ENCODE results near the gene STRN. TPM values are rescaled to one million over a fixed set of nuclear protein-coding genes. Genes with fewer than 3 reads are reported as not detected.

Gene STRN
- total RNA-seq, 5 donors from 2014 or later (not counting 1 experiment from before 2014, with no cell fraction given): 27.8 to 31.5 (median 28.6) TPM

DNA sequence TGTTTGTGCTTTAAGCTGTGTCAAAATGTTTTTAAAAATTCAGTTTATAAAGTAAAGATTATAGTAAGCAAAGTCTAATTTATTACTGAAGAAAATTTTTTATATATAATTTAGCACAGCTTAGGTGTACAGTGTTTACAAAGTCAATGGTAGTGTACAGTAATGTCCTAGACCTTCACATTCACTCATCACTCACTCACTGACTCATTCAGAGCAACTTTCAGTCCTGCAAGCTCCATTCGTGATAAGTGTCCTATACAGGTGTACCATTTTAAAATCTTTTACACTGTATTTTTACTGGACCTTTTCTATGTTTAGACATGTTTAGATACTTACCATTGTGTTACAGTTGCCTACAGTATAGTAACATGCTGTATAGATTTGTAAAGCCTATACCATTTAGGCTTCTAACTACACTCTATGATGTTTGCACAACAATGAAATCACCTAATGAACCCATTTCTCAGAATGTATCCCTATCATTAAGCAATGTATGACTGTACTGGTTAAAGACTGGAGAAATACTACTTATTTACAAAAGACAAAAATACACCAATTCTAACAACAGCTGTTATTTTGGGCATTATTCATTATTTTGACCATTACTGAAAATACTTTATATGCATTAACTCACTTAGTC is 95.1 kb downstream of the STRN start:
- H3K27me3 ChIP-seq (replicated peaks in 1 of 2; ENCODE audit: control insufficient read depth in 2 of 2, extremely low read depth in 1 of 2, insufficient read depth in 2 of 2, low read length in 1 of 2): no peaks in the 10 kb centered on the region
- Mint-ChIP-seq H3K36me3 (peaks cover 67% of the 10 kb centered on the region), H3K4me3 (no peak overlapping the region), H3K4me1 (no peaks in the 10 kb centered on the region), H3K9me3 (peaks cover 0 to 4% (median 0%) of the 10 kb centered on the region in 3 donors), H3K27me3 (no peaks in the 10 kb centered on the region), H3K27ac (no peak overlapping the region)
- no peak overlapping the region for H3K27ac ChIP-seq (ENCODE audit: low read length)
- DNase-seq: no peak
- ChIA-PET POLR2A (no interaction called here), CTCF (interaction anchor here in 1 of 2 donors (0.8 kb wide), 1 partner anchor 10 kb away, joined by 3 read pairs; no protein-coding TSS in a partner anchor)
- no peaks in the 10 kb centered on the region for H3K9me3 ChIP-seq
- ATAC-seq (replicated peaks in 1 of 4): no peak
- H3K4me3 ChIP-seq (ENCODE audit: control insufficient read depth in 1 of 2, extremely low read depth in 1 of 2, low read length in 1 of 2): no peak overlapping the region
- peaks cover 15 to 39% of the 10 kb centered on the region in 2 donors for H3K36me3 ChIP-seq (ENCODE audit: control insufficient read depth in 2 of 2, extremely low read depth in 1 of 2, insufficient read depth in 1 of 2, low read length in 1 of 2)
- no peaks in the 10 kb centered on the region for H3K4me1 ChIP-seq (ENCODE audit: control insufficient read depth in 1 of 2, extremely low read depth in 1 of 2, insufficient read depth in 2 of 2, low read length in 2 of 2)
- WGBS (ENCODE audit: insufficient coverage): no CpG with 5 or more reads among the region's 1 CpG

DNA sequence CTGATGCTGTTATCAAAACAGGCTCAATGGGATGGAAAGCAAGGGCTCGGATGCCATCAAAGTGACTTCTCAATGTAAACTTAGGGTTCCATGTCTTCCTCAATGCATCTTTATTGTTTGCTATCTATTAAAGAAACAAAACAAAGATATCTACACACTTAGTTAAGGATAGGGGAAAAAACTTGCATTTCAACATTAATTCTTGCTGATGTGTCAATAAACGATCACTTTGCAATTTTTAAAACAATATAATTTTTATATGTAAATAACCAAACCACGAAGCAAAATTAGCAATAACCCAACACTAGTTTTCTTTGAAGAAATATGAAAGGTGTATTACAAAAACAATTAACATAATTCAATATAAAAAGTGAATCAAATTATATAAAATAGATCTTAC is 96.7 kb downstream of the STRN start:
- DNase-seq: no peak
- H3K36me3 Mint-ChIP-seq: peaks cover 65% of the 10 kb centered on the region
- Histone ChIP-seq H3K4me3 (ENCODE audit: control insufficient read depth in 1 of 2, extremely low read depth in 1 of 2, low read length in 1 of 2) (no peak overlapping the region), H3K36me3 (ENCODE audit: control insufficient read depth in 2 of 2, extremely low read depth in 1 of 2, insufficient read depth in 1 of 2, low read length in 1 of 2) (peaks cover 7 to 38% of the 10 kb centered on the region in 2 donors), H3K27ac (ENCODE audit: low read length) (no peak overlapping the region), H3K27me3 (replicated peaks in 1 of 2; ENCODE audit: control insufficient read depth in 2 of 2, extremely low read depth in 1 of 2, insufficient read depth in 2 of 2, low read length in 1 of 2) (no peaks in the 10 kb centered on the region), H3K9me3 (no peaks in the 10 kb centered on the region), H3K4me1 (ENCODE audit: control insufficient read depth in 1 of 2, extremely low read depth in 1 of 2, insufficient read depth in 2 of 2, low read length in 2 of 2) (no peaks in the 10 kb centered on the region)
- H3K4me3 Mint-ChIP-seq: no peak overlapping the region
- H3K4me1 Mint-ChIP-seq: no peaks in the 10 kb centered on the region
- ATAC-seq (replicated peaks in 1 of 4): no peak
- H3K9me3 Mint-ChIP-seq: peaks cover 0 to 4% (median 0%) of the 10 kb centered on the region in 3 donors
- H3K27me3 Mint-ChIP-seq: no peaks in the 10 kb centered on the region
- H3K27ac Mint-ChIP-seq: no peak overlapping the region
- CTCF ChIA-PET: no interaction called here
- WGBS (ENCODE audit: insufficient coverage): no CpG with 5 or more reads among the region's 3 CpGs
- POLR2A ChIA-PET: no interaction called here

DNA sequence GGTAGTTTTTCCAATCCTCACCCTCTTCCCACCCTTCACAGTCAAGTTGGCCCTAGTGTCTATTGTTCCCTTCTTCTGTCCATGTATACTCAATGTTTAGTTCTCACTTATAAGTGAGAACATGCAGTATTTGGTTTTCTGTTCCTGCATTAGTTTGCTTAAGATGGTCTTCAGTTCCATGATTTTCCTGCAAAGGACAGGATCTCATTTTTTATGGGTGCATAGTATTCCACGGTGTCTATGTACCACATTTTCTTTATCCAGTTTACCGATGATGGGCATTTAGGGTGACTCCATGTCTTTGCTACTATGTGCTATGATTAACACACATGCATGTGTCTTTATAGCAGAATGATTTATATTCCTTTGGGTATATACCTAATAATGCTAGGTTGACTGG is 104.4 kb downstream of the STRN start:
- Mint-ChIP-seq H3K4me1 (peaks cover 0 to 11% (median 0%) of the 10 kb centered on the region in 3 donors), H3K27ac (no peak overlapping the region), H3K4me3 (no peak overlapping the region), H3K27me3 (no peaks in the 10 kb centered on the region), H3K9me3 (peaks cover 0 to 4% (median 0%) of the 10 kb centered on the region in 3 donors), H3K36me3 (peaks cover 75% of the 10 kb centered on the region)
- POLR2A ChIA-PET: no interaction called here
- no peaks in the 10 kb centered on the region for H3K27me3 ChIP-seq (replicated peaks in 1 of 2; ENCODE audit: control insufficient read depth in 2 of 2, extremely low read depth in 1 of 2, insufficient read depth in 2 of 2, low read length in 1 of 2)
- CTCF ChIA-PET: no interaction called here
- ATAC-seq (replicated peaks in 1 of 4) (no peak), DNase-seq (no peak)
- H3K4me3 ChIP-seq (ENCODE audit: control insufficient read depth in 1 of 2, extremely low read depth in 1 of 2, low read length in 1 of 2): no peak overlapping the region
- H3K4me1 ChIP-seq (ENCODE audit: control insufficient read depth in 1 of 2, extremely low read depth in 1 of 2, insufficient read depth in 2 of 2, low read length in 2 of 2): no peaks in the 10 kb centered on the region
- H3K36me3 ChIP-seq (ENCODE audit: control insufficient read depth in 2 of 2, extremely low read depth in 1 of 2, insufficient read depth in 1 of 2, low read length in 1 of 2): peaks cover 4 to 32% of the 10 kb centered on the region in 2 donors
- no peak overlapping the region for H3K27ac ChIP-seq (ENCODE audit: low read length)
- WGBS (ENCODE audit: insufficient coverage): no CpG with 5 or more reads among the region's 2 CpGs
- no peaks in the 10 kb centered on the region for H3K9me3 ChIP-seq

DNA sequence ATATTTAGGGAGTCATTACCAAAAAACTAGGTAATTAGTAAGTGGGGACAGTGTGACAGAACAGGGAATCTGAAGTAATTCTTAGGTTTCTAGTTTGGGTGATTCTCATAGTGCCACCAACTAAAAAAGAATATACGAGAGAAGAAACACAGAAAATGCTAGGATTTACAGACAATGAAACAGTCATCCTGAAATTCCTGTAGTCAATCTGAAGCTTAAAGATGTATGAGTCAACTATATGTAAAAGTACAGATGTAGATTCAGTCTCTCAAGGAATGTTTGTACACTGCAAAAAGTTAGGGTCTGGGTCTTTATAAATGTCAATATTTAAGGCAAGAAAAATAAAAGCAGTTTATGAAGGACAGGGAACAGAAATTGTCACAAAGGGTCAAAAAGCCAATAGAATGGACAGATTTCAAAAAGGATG is 107.0 kb downstream of the STRN start:
- no peaks in the 10 kb centered on the region for H3K9me3 ChIP-seq
- H3K27ac ChIP-seq (ENCODE audit: low read length): no peak overlapping the region
- H3K36me3 Mint-ChIP-seq: peaks cover 71% of the 10 kb centered on the region
- CTCF ChIA-PET: no interaction called here
- H3K4me1 Mint-ChIP-seq: peaks cover 0 to 11% (median 0%) of the 10 kb centered on the region in 3 donors
- H3K36me3 ChIP-seq (ENCODE audit: control insufficient read depth in 2 of 2, extremely low read depth in 1 of 2, insufficient read depth in 1 of 2, low read length in 1 of 2): peaks cover 0 to 29% of the 10 kb centered on the region in 2 donors
- peak overlapping the region in 1 of 2 donors; percentile 17 for H3K27ac Mint-ChIP-seq
- DNase-seq (no peak), ATAC-seq (replicated peaks in 1 of 4) (no peak)
- H3K4me1 ChIP-seq (ENCODE audit: control insufficient read depth in 1 of 2, extremely low read depth in 1 of 2, insufficient read depth in 2 of 2, low read length in 2 of 2): no peaks in the 10 kb centered on the region
- POLR2A ChIA-PET: interaction anchor here in 1 of 2 donors (0.6 kb wide), 1 partner anchor 11 kb away, joined by 4 read pairs; no protein-coding TSS in a partner anchor
- no peak overlapping the region for H3K4me3 ChIP-seq (ENCODE audit: control insufficient read depth in 1 of 2, extremely low read depth in 1 of 2, low read length in 1 of 2)
- no peaks in the 10 kb centered on the region for H3K27me3 ChIP-seq (replicated peaks in 1 of 2; ENCODE audit: control insufficient read depth in 2 of 2, extremely low read depth in 1 of 2, insufficient read depth in 2 of 2, low read length in 1 of 2)
- no CpG with 5 or more reads among the region's 1 CpG for WGBS (ENCODE audit: insufficient coverage)
- peaks cover 0 to 4% (median 0%) of the 10 kb centered on the region in 3 donors for H3K9me3 Mint-ChIP-seq
- H3K4me3 Mint-ChIP-seq: no peak overlapping the region
- H3K27me3 Mint-ChIP-seq: no peaks in the 10 kb centered on the region

DNA sequence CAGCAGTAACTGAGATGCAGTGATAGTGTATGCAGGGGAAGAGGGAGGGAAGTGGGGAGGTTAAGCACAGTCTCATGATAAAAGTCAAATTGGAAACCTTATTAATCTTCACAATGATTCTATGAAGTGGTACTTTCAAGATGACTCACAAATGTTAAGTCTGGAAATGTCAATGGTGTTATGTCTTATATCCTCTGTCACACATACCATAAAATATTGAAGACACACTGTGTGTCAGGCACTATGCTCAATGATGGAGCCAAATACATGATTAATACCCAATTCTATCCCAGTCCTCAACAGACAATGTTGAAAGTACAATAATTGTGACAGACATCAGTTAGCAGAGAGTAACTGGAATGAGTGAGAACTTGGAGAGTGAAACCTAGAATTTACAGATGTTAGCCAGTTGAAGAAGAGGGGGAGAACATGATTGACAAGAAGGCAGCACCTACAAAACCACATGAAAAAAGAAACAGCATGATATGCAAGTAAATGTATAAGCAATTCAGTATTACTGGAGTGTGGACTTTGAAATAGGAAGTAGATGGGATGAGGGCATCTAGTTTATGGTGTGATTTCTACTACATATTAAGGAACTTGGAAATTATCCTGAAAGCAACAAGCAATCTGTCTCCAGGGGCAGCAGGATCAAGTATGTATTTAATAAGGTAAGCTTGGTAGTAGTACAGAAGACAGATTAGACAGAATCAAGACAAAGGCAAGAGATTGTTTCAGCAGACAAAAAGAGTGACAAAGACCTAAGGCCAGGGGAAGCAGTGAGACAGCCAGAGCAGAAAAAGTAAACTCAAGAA is 107.6 kb downstream of the STRN start:
- CTCF ChIA-PET: no interaction called here
- H3K27ac ChIP-seq (ENCODE audit: low read length): no peak overlapping the region
- peaks cover 0 to 11% (median 0%) of the 10 kb centered on the region in 3 donors for H3K4me1 Mint-ChIP-seq

DNA sequence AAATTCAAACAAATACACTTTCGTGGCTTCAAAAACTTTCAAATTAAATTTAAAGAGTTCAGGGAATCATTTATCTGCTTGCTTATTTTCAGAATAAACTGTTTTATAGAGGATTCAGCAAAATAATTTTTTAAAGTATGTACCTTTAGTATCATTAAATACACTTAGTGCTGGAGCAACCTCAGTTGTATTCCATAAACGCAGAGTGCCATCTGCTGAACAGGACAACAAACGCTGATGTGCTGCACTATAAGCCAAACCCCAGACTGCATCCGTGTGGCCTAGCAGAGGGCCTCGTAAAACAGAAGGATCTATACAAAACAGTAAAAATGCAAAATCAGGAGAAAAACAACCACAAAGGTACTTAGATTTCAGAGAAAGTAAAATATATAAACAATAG is 108.6 kb downstream of the STRN start:
- ATAC-seq (replicated peaks in 1 of 4) (no peak), DNase-seq (no peak)
- no peaks in the 10 kb centered on the region for H3K4me1 ChIP-seq (ENCODE audit: control insufficient read depth in 1 of 2, extremely low read depth in 1 of 2, insufficient read depth in 2 of 2, low read length in 2 of 2)
- peaks cover 0 to 4% (median 0%) of the 10 kb centered on the region in 3 donors for H3K9me3 Mint-ChIP-seq
- ChIA-PET POLR2A (no interaction called here), CTCF (no interaction called here)
- 100% methylated on average over 2 of the region's 5 CpGs for WGBS (ENCODE audit: insufficient coverage)
- H3K9me3 ChIP-seq: no peaks in the 10 kb centered on the region
- H3K4me3 ChIP-seq (ENCODE audit: control insufficient read depth in 1 of 2, extremely low read depth in 1 of 2, low read length in 1 of 2): no peak overlapping the region
- H3K27me3 ChIP-seq (replicated peaks in 1 of 2; ENCODE audit: control insufficient read depth in 2 of 2, extremely low read depth in 1 of 2, insufficient read depth in 2 of 2, low read length in 1 of 2): no peaks in the 10 kb centered on the region
- H3K4me3 Mint-ChIP-seq: no peak overlapping the region
- peaks cover 62% of the 10 kb centered on the region for H3K36me3 Mint-ChIP-seq
- H3K27ac ChIP-seq (ENCODE audit: low read length): no peak overlapping the region
- H3K27me3 Mint-ChIP-seq: no peaks in the 10 kb centered on the region
- H3K36me3 ChIP-seq (ENCODE audit: control insufficient read depth in 2 of 2, extremely low read depth in 1 of 2, insufficient read depth in 1 of 2, low read length in 1 of 2): peaks cover 0 to 30% of the 10 kb centered on the region in 2 donors
- peaks cover 0 to 11% (median 0%) of the 10 kb centered on the region in 3 donors for H3K4me1 Mint-ChIP-seq
- H3K27ac Mint-ChIP-seq: no peak overlapping the region

More for the DNA sequence above, 107.6 kb downstream of the STRN start:
- Histone ChIP-seq H3K4me3 (ENCODE audit: control insufficient read depth in 1 of 2, extremely low read depth in 1 of 2, low read length in 1 of 2) (no peak overlapping the region), H3K9me3 (no peaks in the 10 kb centered on the region), H3K4me1 (ENCODE audit: control insufficient read depth in 1 of 2, extremely low read depth in 1 of 2, insufficient read depth in 2 of 2, low read length in 2 of 2) (no peaks in the 10 kb centered on the region), H3K27me3 (replicated peaks in 1 of 2; ENCODE audit: control insufficient read depth in 2 of 2, extremely low read depth in 1 of 2, insufficient read depth in 2 of 2, low read length in 1 of 2) (no peaks in the 10 kb centered on the region), H3K36me3 (ENCODE audit: control insufficient read depth in 2 of 2, extremely low read depth in 1 of 2, insufficient read depth in 1 of 2, low read length in 1 of 2) (peaks cover 0 to 28% of the 10 kb centered on the region in 2 donors)
- POLR2A ChIA-PET: interaction anchor here in 1 of 2 donors (0.6 kb wide), 1 partner anchor 10 kb away, joined by 4 read pairs; no protein-coding TSS in a partner anchor
- Mint-ChIP-seq H3K36me3 (peaks cover 72% of the 10 kb centered on the region), H3K27ac (peak overlapping the region in 1 of 2 donors; percentile 17), H3K9me3 (peaks cover 0 to 4% (median 0%) of the 10 kb centered on the region in 3 donors), H3K4me3 (no peak overlapping the region), H3K27me3 (no peaks in the 10 kb centered on the region)
- no peak for ATAC-seq (replicated peaks in 1 of 4)
- no peak for DNase-seq
